Brain microvascular endothelial cell (primary cell): ENCODE results near the gene NDUFS8.
A peak's percentile ranks its signal among the peaks of the same experiment; 100 is the strongest.

Experiments used
- DNase-seq: peaks from one replicate; pipeline ENCODE4 v3.0.0-alpha.2; 2020
- H3K27ac ChIP-seq: fragments of 250-450 bp; sonication (Bioruptor Pico); 2 replicates; pipeline ENCODE4 v1.5.1; 2020; ENCODE audit warnings: mild to moderate bottlenecking, moderate library complexity
- H3K27me3 ChIP-seq: fragments of 250-450 bp; sonication (Bioruptor Pico); replicated peaks from 2 replicates; pipeline ENCODE4 v1.5.1; 2020; ENCODE audit warnings: mild to moderate bottlenecking
- H3K36me3 ChIP-seq: fragments of 250-450 bp; sonication (Bioruptor Pico); replicated peaks from 2 replicates; pipeline ENCODE4 v1.5.1; 2020; ENCODE audit warnings: mild to moderate bottlenecking
- H3K4me3 ChIP-seq: 2 replicates; pipeline ENCODE4 v1.5.1; 2011; ENCODE audit warnings: low read depth, mild to moderate bottlenecking, control low read depth, low read length, moderate library complexity
- in situ Hi-C: cut with HindIII; loops from 2 replicates; pipeline ENCODE4 v1.10.0; 2017; ENCODE audit warnings: low sequenced_read_pairs, low pct_ligation_motif_present
- TF ChIP-seq, protein P1 (sequence below): IDR thresholded peaks from 2 replicates; pipeline ENCODE4 v1.5.1; 2011; ENCODE audit warnings: low read depth, mild to moderate bottlenecking, moderate library complexity, low read length, control low read depth, inconsistent platforms; ENCODE audit errors: missing control alignments

The NDUFS8 gene

GRCh38 chr11:68014947-68015447 lies 15.5 kb upstream of the NDUFS8 start:
- no peak overlapping the region for H3K27ac ChIP-seq
- no peaks in the 10 kb centered on the region for H3K36me3 ChIP-seq
- DNase-seq = no peak
- TF ChIP-seq, protein P1, sequence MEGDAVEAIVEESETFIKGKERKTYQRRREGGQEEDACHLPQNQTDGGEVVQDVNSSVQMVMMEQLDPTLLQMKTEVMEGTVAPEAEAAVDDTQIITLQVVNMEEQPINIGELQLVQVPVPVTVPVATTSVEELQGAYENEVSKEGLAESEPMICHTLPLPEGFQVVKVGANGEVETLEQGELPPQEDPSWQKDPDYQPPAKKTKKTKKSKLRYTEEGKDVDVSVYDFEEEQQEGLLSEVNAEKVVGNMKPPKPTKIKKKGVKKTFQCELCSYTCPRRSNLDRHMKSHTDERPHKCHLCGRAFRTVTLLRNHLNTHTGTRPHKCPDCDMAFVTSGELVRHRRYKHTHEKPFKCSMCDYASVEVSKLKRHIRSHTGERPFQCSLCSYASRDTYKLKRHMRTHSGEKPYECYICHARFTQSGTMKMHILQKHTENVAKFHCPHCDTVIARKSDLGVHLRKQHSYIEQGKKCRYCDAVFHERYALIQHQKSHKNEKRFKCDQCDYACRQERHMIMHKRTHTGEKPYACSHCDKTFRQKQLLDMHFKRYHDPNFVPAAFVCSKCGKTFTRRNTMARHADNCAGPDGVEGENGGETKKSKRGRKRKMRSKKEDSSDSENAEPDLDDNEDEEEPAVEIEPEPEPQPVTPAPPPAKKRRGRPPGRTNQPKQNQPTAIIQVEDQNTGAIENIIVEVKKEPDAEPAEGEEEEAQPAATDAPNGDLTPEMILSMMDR = no peak
- H3K27me3 ChIP-seq = no peaks in the 10 kb centered on the region
- H3K4me3 ChIP-seq = no peak overlapping the region
- in situ Hi-C loops = no loop called here

DNA sequence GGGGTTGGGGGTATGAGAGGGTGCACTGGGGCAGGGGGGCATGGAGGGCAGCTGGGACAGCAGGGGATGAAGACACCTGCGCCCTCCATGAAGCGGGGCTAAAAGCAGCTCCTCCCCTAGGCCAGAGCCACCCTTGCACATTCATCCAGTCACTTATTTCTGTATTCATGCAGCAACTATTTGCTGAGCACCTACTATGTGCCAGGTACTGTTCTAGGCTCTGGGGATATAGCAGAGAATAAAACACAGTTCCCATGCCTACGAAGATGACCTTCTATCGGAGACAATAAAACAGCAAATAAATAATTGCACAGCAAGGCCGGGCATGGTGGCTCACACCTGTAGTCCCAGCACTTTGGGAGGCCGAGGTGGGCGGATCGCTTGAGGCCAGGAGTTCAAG lies 15.0 kb upstream of the NDUFS8 start:
- no peak overlapping the region for H3K4me3 ChIP-seq

DNA sequence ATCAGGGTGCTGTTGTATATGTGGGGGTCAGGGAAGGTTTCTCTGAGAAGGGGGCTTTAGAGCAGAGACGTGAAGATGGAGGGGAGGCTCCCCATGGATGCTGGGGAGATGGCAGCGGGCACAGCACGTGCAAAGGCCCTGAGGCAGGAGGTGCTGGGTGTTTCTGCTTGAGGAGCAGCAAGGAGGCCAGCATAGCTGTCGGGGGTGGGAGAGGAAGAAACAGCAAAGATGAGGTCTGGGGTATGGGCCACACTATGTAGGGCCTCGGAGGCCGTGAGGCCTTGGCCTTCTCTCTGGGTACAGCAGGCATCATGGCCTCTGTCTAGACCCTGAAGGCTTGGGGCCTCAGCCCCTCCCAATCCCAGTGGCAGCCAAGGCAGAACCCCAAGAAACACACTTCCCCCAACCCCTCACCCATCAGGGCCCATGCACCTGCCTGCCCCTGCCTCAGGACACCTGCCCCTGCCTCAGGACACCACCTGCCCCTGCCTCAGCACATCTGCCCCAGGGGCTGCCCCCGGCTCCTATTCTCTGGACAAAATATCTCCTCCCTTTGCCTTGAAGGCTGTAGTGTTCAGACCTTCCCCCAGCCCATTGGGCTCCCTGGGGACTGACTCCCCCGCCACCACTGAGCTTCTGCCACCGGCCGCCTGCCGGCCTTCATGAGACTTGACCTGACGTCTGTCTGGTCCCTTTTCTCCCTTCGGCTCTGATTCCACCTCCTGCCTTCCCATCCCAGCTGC lies 14.1 kb upstream of the NDUFS8 start:
- TF ChIP-seq, protein P1 = peak; percentile 15
- no peak for DNase-seq
- Histone ChIP-seq H3K27me3 (no peaks in the 10 kb centered on the region), H3K4me3 (no peak overlapping the region), H3K36me3 (no peaks in the 10 kb centered on the region), H3K27ac (no peak overlapping the region)
- in situ Hi-C loops = no loop called here

More for the DNA sequence above, 15.0 kb upstream of the NDUFS8 start:
- DNase-seq = no peak
- H3K27me3 ChIP-seq = no peaks in the 10 kb centered on the region
- no peak overlapping the region for H3K27ac ChIP-seq
- no peaks in the 10 kb centered on the region for H3K36me3 ChIP-seq
- TF ChIP-seq, protein P1 = no peak
- in situ Hi-C loops = no loop called here

GRCh38 chr11:68016904-68017817 lies 13.3 kb upstream of the NDUFS8 start:
- Histone ChIP-seq H3K27me3 (no peaks in the 10 kb centered on the region), H3K4me3 (no peak overlapping the region), H3K27ac (no peak overlapping the region), H3K36me3 (no peaks in the 10 kb centered on the region)
- no peak for DNase-seq
- in situ Hi-C loops = no loop called here
- TF ChIP-seq, protein P1 = no peak

DNA sequence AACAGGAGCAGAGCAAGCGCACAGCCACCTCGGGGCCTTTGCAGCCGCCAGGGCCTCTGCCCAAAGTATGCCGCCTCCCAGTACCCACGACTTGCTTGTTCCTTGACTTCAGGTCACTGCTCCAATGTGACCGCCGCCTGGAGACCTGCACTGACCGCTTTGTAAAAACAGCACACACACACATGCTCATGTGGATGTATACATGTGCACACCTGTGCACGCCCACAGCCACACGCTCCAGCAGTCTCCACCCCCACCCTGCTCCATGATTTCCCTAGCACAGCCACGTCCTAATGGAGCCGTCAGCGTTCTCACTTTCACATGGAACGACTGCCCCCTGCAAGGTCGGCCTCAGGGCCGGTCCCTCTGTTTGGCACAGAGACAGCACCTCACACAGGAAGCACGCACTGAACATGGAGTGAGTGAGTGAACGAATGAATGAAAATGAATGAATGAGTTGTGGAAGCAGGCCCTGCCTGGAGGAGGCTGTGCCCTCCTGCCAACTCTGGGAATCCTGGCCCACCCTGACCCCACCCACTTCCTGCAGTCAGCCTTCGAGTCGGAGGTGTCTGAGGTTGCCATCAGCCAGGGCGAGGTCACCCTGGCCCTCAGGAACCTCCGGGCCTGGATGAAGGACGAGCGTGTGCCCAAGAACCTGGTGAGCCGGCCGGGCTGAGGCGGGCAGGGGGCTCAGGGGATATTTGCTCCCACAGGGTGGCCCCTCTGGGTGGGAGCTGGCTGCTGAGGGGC lies 12.3 kb upstream of the NDUFS8 start:
- no peak overlapping the region for H3K4me3 ChIP-seq
- in situ Hi-C loops = no loop called here
- H3K27me3 ChIP-seq = no peaks in the 10 kb centered on the region
- H3K36me3 ChIP-seq = no peaks in the 10 kb centered on the region
- no peak for DNase-seq
- TF ChIP-seq, protein P1 = no peak
- H3K27ac ChIP-seq = no peak overlapping the region
